AG04449 (cell line): ENCODE measurements around the gene SMIM9.

Experiments used
- CTCF ChIA-PET: fragments of 350-600 bp; formaldehyde crosslinking; extraction: SDS; loops from one replicate; lab custom pipeline; 2021; ENCODE audit warnings: antibody characterized with exemption; lab: Yijun Ruan, JAX
- POLR2A ChIA-PET: fragments of 400-600, 350-600 bp; formaldehyde crosslinking; extraction: SDS; loops from one replicate; lab custom pipeline; 2020; ENCODE audit warnings: antibody characterized with exemption, inconsistent platforms; lab: Yijun Ruan, JAX
- DNase-seq: peaks from one replicate; pipeline ENCODE4 v3.0.0-alpha.2; 2010; ENCODE audit warnings: low read depth, low spot score
- H3K4me3 ChIP-seq: 2 replicates; pipeline ENCODE4 v1.5.1; 2011; ENCODE audit warnings: low read depth, mild to moderate bottlenecking, control low read depth, low read length
- TF ChIP-seq, protein P1 (sequence below): IDR thresholded peaks from one replicate; pipeline ENCODE4 v1.5.1; 2011; ENCODE audit warnings: mild to moderate bottlenecking, moderate library complexity, low read length, control low read depth, inconsistent platforms; ENCODE audit not compliant: insufficient read depth; ENCODE audit errors: missing control alignments

SMIM9 gene

GRCh38 chrX:154799556-154800348 lies 34.7 kb downstream of the SMIM9 start:
- ChIA-PET POLR2A (no interaction called here), CTCF (no interaction called here)
- no peak overlapping the region for H3K4me3 ChIP-seq
- TF ChIP-seq, protein P1, sequence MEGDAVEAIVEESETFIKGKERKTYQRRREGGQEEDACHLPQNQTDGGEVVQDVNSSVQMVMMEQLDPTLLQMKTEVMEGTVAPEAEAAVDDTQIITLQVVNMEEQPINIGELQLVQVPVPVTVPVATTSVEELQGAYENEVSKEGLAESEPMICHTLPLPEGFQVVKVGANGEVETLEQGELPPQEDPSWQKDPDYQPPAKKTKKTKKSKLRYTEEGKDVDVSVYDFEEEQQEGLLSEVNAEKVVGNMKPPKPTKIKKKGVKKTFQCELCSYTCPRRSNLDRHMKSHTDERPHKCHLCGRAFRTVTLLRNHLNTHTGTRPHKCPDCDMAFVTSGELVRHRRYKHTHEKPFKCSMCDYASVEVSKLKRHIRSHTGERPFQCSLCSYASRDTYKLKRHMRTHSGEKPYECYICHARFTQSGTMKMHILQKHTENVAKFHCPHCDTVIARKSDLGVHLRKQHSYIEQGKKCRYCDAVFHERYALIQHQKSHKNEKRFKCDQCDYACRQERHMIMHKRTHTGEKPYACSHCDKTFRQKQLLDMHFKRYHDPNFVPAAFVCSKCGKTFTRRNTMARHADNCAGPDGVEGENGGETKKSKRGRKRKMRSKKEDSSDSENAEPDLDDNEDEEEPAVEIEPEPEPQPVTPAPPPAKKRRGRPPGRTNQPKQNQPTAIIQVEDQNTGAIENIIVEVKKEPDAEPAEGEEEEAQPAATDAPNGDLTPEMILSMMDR = no peak
- no peak for DNase-seq

- no peak for DNase-seq
- ChIA-PET POLR2A (no interaction called here), CTCF (no interaction called here)
- TF ChIP-seq, protein P1 = no peak
- H3K4me3 ChIP-seq = no peak overlapping the region
Observed at GRCh38 chrX:154797006-154797405, 37.5 kb downstream of the SMIM9 start.

- TF ChIP-seq, protein P1 = no peak
- ChIA-PET CTCF (no interaction called here), POLR2A (no interaction called here)
- no peak for DNase-seq
- H3K4me3 ChIP-seq = no peak overlapping the region
Observed at GRCh38 chrX:154795016-154795415, 39.4 kb downstream of the SMIM9 start.

GRCh38 chrX:154793084-154793795 lies 41.2 kb downstream of the SMIM9 start:
- POLR2A ChIA-PET = no interaction called here
- CTCF ChIA-PET = no interaction called here
- TF ChIP-seq, protein P1 = no peak
- H3K4me3 ChIP-seq = no peak overlapping the region
- DNase-seq = no peak

GRCh38 chrX:154791939-154792338 lies 42.5 kb downstream of the SMIM9 start:
- CTCF ChIA-PET = no interaction called here

GRCh38 chrX:154791467-154791866 lies 43.0 kb downstream of the SMIM9 start:
- CTCF ChIA-PET = no interaction called here
- DNase-seq = no peak
- TF ChIP-seq, protein P1 = no peak
- H3K4me3 ChIP-seq = no peak overlapping the region
- POLR2A ChIA-PET = no interaction called here

More at GRCh38 chrX:154791939-154792338, 42.5 kb downstream of the SMIM9 start:
- POLR2A ChIA-PET = no interaction called here
- no peak overlapping the region for H3K4me3 ChIP-seq
- TF ChIP-seq, protein P1 = no peak
- DNase-seq = no peak
